GM12892 (cell line): ENCODE data around the gene IRAK2.

Experiments used
- DNase-seq: peaks from one replicate; pipeline ENCODE4 v3.0.0; 2011; ENCODE audit not compliant: insufficient read length
- FAIRE-seq: peaks from 2 replicates; lab custom pipeline; 2011; peaks lifted over from hg19 to GRCh38; lab: Jason Lieb, UNC
- POLR2A ChIP-seq: IDR thresholded peaks from 2 replicates; pipeline ENCODE4 v1.6.1; 2011; ENCODE audit warnings: low read depth, low read length, control low read depth
- POLR2AphosphoS5 ChIP-seq: IDR thresholded peaks from 2 replicates; pipeline ENCODE4 v1.6.1; 2011; ENCODE audit warnings: low read depth, low read length, control low read depth
- TAF1 ChIP-seq: IDR thresholded peaks from 2 replicates; pipeline ENCODE4 v1.6.1; 2011; ENCODE audit warnings: low read depth, mild to moderate bottlenecking, control low read depth, low read length, borderline replicate concordance

The IRAK2 gene

GRCh38 chr3:10219737-10220136 lies 55.0 kb downstream of the IRAK2 start:
- TF ChIP-seq POLR2AphosphoS5: no peak
- no peak for TF ChIP-seq POLR2A
- TF ChIP-seq TAF1: no peak
- FAIRE-seq (no peak), DNase-seq (no peak)

GRCh38 chr3:10223676-10224639 lies 59.2 kb downstream of the IRAK2 start:
- peak; percentile 24 for FAIRE-seq

GRCh38 chr3:10224794-10225665 lies 60.3 kb downstream of the IRAK2 start:
- peak; percentile 52 for DNase-seq
- peak; percentile 66 for FAIRE-seq
- no peak for TF ChIP-seq POLR2A
- TF ChIP-seq POLR2AphosphoS5: no peak
- no peak for TF ChIP-seq TAF1

More at GRCh38 chr3:10223676-10224639, 59.2 kb downstream of the IRAK2 start:
- peak; percentile 47 for DNase-seq
- no peak for TF ChIP-seq TAF1
- no peak for TF ChIP-seq POLR2AphosphoS5
- no peak for TF ChIP-seq POLR2A

- DNase-seq (no peak), FAIRE-seq (peak; percentile 5)
- TF ChIP-seq POLR2AphosphoS5 (no peak), POLR2A (no peak), TAF1 (no peak)
These were observed 61.6 kb downstream of the IRAK2 start for GRCh38 chr3:10226293-10226692.

GRCh38 chr3:10228248-10228950 lies 63.7 kb downstream of the IRAK2 start:
- FAIRE-seq (no peak), DNase-seq (no peak)
- TF ChIP-seq POLR2AphosphoS5 (no peak), TAF1 (no peak), POLR2A (no peak)

- TF ChIP-seq TAF1: no peak
- no peak for TF ChIP-seq POLR2AphosphoS5
- TF ChIP-seq POLR2A: no peak
- DNase-seq (no peak), FAIRE-seq (no peak)
These were observed 64.9 kb downstream of the IRAK2 start for GRCh38 chr3:10229576-10229975.

- DNase-seq (no peak), FAIRE-seq (peak; percentile 9)
- no peak for TF ChIP-seq TAF1
- no peak for TF ChIP-seq POLR2A
- TF ChIP-seq POLR2AphosphoS5: no peak
These were observed 67.4 kb downstream of the IRAK2 start for GRCh38 chr3:10232137-10232536.

GRCh38 chr3:10233988-10234387 lies 69.3 kb downstream of the IRAK2 start:
- FAIRE-seq (no peak), DNase-seq (no peak)
- TF ChIP-seq TAF1 (no peak), POLR2A (no peak), POLR2AphosphoS5 (no peak)

- DNase-seq (no peak), FAIRE-seq (no peak)
- no peak for TF ChIP-seq POLR2A
- no peak for TF ChIP-seq POLR2AphosphoS5
- no peak for TF ChIP-seq TAF1
These were observed 70.0 kb downstream of the IRAK2 start for GRCh38 chr3:10234526-10235230.

- FAIRE-seq: no peak
- DNase-seq: no peak
- no peak for TF ChIP-seq POLR2A
- no peak for TF ChIP-seq POLR2AphosphoS5
- TF ChIP-seq TAF1: no peak
These were observed 70.8 kb downstream of the IRAK2 start for GRCh38 chr3:10235551-10235950.
